ENCODE data around the gene FGD5.

DNA sequence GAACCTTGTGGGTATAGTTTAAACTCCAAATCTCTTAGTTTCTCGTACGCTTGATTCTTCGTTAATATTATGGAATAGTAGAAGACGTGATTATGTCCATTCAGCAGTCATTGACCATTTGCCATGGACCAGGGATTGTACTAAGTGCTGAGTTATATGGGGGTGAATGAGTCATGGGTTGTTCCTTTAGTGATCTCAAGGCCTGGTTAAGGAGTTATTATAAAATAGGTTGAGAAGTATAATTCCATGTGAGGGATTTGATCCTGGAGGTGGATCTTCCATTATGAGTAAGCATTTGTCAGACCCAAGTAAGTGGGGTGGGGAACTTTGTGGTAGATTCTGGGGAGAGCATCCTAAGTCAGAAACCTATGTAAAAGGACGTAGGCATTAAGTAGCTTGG lies 144.0 kb downstream of the FGD5 start:
- TF ChIP-seq, protein P1, sequence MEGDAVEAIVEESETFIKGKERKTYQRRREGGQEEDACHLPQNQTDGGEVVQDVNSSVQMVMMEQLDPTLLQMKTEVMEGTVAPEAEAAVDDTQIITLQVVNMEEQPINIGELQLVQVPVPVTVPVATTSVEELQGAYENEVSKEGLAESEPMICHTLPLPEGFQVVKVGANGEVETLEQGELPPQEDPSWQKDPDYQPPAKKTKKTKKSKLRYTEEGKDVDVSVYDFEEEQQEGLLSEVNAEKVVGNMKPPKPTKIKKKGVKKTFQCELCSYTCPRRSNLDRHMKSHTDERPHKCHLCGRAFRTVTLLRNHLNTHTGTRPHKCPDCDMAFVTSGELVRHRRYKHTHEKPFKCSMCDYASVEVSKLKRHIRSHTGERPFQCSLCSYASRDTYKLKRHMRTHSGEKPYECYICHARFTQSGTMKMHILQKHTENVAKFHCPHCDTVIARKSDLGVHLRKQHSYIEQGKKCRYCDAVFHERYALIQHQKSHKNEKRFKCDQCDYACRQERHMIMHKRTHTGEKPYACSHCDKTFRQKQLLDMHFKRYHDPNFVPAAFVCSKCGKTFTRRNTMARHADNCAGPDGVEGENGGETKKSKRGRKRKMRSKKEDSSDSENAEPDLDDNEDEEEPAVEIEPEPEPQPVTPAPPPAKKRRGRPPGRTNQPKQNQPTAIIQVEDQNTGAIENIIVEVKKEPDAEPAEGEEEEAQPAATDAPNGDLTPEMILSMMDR (IDR thresholded peaks at IDR 0.05), result no peak
- TF ChIP-seq EZH2 (IDR thresholded peaks at IDR 0.05; ENCODE audit: borderline replicate concordance, insufficient read depth, low read depth, low read length, poor library complexity, severe bottlenecking), result no peak
